HCT116 (cell line): Measurements from ENCODE around the gene MICU2.

Experiments used
- CEBPB ChIP-seq: IDR thresholded peaks from 2 replicates; pipeline ENCODE4 v1.6.1; 2012; ENCODE audit warnings: low read depth
- EZH2 ChIP-seq: fragments of 200-600 bp; sonication (generic); IDR thresholded peaks from 2 replicates; pipeline ENCODE4 v1.6.1; 2017; ENCODE audit warnings: antibody characterized with exemption, mixed run types
- POLR2A ChIP-seq: IDR thresholded peaks from 2 replicates; pipeline ENCODE4 v1.7.0; 2011; ENCODE audit warnings: borderline replicate concordance; ENCODE audit not compliant: insufficient read depth, insufficient read length; ENCODE audit errors: extremely low read depth
- RAD21 ChIP-seq: IDR thresholded peaks from 2 replicates; pipeline ENCODE4 v1.6.1; 2012; ENCODE audit warnings: low read depth, mild to moderate bottlenecking
- SP1 ChIP-seq: IDR thresholded peaks from 2 replicates; pipeline ENCODE4 v1.6.1; 2012; ENCODE audit warnings: low read depth
- TF ChIP-seq, protein P1 (sequence below): IDR thresholded peaks from 2 replicates; pipeline ENCODE4 v1.6.1; 2011; ENCODE audit warnings: mild to moderate bottlenecking, low read length, moderate library complexity; ENCODE audit not compliant: insufficient replicate concordance; ENCODE audit errors: extremely low read depth
- TF ChIP-seq, protein P2 (sequence below), 3 experiments: fragments of 200-600 bp in 1 of 3; sonication (generic) in 1 of 3; IDR thresholded peaks in 2 of 3; conservative IDR thresholded peaks in 1 of 3; 2 replicates each; pipeline ENCODE4 v1.5.1; 2012 to 2017; ENCODE audit warnings: low read depth in 2 of 3, low read length in 2 of 3, antibody characterized with exemption in 1 of 3, borderline replicate concordance in 1 of 3, control low read depth in 1 of 3, mild to moderate bottlenecking in 1 of 3, mixed read lengths in 1 of 3, mixed run types in 1 of 3, moderate library complexity in 1 of 3; ENCODE audit not compliant: insufficient read depth in 1 of 3
- TF ChIP-seq, protein P3 (sequence below): IDR thresholded peaks from 2 replicates; pipeline ENCODE4 v1.6.1; 2012; ENCODE audit warnings: low read depth
- TF ChIP-seq, protein P4 (sequence below): IDR thresholded peaks from 2 replicates; pipeline ENCODE4 v1.6.1; 2012
- TF ChIP-seq, protein P5 (sequence below): IDR thresholded peaks from 2 replicates; pipeline ENCODE4 v1.6.1; 2012

DNA sequence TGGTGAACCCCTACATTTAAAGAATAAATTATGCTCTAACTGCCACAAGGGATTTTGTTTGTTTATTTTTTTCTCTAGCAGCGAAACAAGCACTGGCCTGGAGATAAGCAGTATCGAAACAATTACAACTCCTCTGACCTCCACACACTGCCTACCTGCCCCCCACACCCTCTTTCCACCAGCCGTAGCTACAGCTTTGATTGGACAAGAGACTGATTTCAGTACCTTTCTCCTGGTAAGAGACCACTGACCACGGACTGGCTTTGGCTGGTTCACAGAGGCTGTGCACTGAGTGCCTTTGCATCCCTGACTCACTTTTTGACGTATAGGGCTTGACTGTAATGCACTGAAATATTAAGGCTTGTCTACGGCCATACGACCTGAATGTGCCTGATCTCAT, 137.4 kb downstream of the MICU2 start:
- TF ChIP-seq RAD21 = no peak
- TF ChIP-seq, protein P1, sequence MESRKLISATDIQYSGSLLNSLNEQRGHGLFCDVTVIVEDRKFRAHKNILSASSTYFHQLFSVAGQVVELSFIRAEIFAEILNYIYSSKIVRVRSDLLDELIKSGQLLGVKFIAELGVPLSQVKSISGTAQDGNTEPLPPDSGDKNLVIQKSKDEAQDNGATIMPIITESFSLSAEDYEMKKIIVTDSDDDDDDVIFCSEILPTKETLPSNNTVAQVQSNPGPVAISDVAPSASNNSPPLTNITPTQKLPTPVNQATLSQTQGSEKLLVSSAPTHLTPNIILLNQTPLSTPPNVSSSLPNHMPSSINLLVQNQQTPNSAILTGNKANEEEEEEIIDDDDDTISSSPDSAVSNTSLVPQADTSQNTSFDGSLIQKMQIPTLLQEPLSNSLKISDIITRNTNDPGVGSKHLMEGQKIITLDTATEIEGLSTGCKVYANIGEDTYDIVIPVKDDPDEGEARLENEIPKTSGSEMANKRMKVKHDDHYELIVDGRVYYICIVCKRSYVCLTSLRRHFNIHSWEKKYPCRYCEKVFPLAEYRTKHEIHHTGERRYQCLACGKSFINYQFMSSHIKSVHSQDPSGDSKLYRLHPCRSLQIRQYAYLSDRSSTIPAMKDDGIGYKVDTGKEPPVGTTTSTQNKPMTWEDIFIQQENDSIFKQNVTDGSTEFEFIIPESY = no peak
- TF ChIP-seq, protein P2, sequence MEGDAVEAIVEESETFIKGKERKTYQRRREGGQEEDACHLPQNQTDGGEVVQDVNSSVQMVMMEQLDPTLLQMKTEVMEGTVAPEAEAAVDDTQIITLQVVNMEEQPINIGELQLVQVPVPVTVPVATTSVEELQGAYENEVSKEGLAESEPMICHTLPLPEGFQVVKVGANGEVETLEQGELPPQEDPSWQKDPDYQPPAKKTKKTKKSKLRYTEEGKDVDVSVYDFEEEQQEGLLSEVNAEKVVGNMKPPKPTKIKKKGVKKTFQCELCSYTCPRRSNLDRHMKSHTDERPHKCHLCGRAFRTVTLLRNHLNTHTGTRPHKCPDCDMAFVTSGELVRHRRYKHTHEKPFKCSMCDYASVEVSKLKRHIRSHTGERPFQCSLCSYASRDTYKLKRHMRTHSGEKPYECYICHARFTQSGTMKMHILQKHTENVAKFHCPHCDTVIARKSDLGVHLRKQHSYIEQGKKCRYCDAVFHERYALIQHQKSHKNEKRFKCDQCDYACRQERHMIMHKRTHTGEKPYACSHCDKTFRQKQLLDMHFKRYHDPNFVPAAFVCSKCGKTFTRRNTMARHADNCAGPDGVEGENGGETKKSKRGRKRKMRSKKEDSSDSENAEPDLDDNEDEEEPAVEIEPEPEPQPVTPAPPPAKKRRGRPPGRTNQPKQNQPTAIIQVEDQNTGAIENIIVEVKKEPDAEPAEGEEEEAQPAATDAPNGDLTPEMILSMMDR (IDR thresholded peaks at IDR 0.05 in 2 of 3, conservative IDR thresholded peaks at IDR 0.05 in 1 of 3; ENCODE audit: borderline replicate concordance in 1 of 3, insufficient read depth in 1 of 3, low read depth in 2 of 3, low read length in 2 of 3) = no peak
- no peak for TF ChIP-seq EZH2
- TF ChIP-seq SP1 = no peak
- TF ChIP-seq, protein P3, sequence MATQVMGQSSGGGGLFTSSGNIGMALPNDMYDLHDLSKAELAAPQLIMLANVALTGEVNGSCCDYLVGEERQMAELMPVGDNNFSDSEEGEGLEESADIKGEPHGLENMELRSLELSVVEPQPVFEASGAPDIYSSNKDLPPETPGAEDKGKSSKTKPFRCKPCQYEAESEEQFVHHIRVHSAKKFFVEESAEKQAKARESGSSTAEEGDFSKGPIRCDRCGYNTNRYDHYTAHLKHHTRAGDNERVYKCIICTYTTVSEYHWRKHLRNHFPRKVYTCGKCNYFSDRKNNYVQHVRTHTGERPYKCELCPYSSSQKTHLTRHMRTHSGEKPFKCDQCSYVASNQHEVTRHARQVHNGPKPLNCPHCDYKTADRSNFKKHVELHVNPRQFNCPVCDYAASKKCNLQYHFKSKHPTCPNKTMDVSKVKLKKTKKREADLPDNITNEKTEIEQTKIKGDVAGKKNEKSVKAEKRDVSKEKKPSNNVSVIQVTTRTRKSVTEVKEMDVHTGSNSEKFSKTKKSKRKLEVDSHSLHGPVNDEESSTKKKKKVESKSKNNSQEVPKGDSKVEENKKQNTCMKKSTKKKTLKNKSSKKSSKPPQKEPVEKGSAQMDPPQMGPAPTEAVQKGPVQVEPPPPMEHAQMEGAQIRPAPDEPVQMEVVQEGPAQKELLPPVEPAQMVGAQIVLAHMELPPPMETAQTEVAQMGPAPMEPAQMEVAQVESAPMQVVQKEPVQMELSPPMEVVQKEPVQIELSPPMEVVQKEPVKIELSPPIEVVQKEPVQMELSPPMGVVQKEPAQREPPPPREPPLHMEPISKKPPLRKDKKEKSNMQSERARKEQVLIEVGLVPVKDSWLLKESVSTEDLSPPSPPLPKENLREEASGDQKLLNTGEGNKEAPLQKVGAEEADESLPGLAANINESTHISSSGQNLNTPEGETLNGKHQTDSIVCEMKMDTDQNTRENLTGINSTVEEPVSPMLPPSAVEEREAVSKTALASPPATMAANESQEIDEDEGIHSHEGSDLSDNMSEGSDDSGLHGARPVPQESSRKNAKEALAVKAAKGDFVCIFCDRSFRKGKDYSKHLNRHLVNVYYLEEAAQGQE = no peak
- TF ChIP-seq, protein P4, sequence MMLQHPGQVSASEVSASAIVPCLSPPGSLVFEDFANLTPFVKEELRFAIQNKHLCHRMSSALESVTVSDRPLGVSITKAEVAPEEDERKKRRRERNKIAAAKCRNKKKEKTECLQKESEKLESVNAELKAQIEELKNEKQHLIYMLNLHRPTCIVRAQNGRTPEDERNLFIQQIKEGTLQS = no peak
- TF ChIP-seq POLR2A = no peak
- TF ChIP-seq, protein P5, sequence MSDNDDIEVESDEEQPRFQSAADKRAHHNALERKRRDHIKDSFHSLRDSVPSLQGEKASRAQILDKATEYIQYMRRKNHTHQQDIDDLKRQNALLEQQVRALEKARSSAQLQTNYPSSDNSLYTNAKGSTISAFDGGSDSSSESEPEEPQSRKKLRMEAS = no peak
- no peak for TF ChIP-seq CEBPB
